Measurements from ENCODE around the gene TXN2.
"Not testable (repeated sequence)": the region's sequence is repeated elsewhere in the genome, so short reads cannot be mapped to it uniquely, and the experiment has no call there.

Gene TXN2

GRCh38 chr22:36433318-36434231, 47.9 kb downstream of the TXN2 start:
- Histone ChIP-seq H3K27me3 (ENCODE audit: control insufficient read depth, insufficient read depth, low read length) (no peaks in the 10 kb centered on the region), H3K4me1 (ENCODE audit: control insufficient read depth, insufficient read depth, low read length) (peaks cover 25% of the 10 kb centered on the region), H3K4me2 (ENCODE audit: low read length) (peak overlapping the region; percentile 31), H3K4me3 (ENCODE audit: low read length) (no peak overlapping the region), H3K9me3 (replicated peaks; ENCODE audit: low read length) (no peaks in the 10 kb centered on the region), H3K9ac (ENCODE audit: low read depth, low read length) (no peak overlapping the region), H3K36me3 (ENCODE audit: insufficient read depth, low read length) (no peaks in the 10 kb centered on the region)

- Histone ChIP-seq H3K4me1 (ENCODE audit: control insufficient read depth, insufficient read depth, low read length) (peaks cover 23% of the 10 kb centered on the region), H3K9ac (ENCODE audit: low read depth, low read length) (no peak overlapping the region), H3K36me3 (ENCODE audit: insufficient read depth, low read length) (no peaks in the 10 kb centered on the region), H3K4me2 (ENCODE audit: low read length) (peak overlapping the region; percentile 31), H3K9me3 (replicated peaks; ENCODE audit: low read length) (no peaks in the 10 kb centered on the region), H3K4me3 (ENCODE audit: low read length) (no peak overlapping the region), H3K27me3 (ENCODE audit: control insufficient read depth, insufficient read depth, low read length) (no peaks in the 10 kb centered on the region)
Measured at GRCh38 chr22:36432592-36433317, 48.7 kb downstream of the TXN2 start.

- peaks cover 23% of the 10 kb centered on the region for H3K4me1 ChIP-seq (ENCODE audit: control insufficient read depth, insufficient read depth, low read length)
- no peaks in the 10 kb centered on the region for H3K27me3 ChIP-seq (ENCODE audit: control insufficient read depth, insufficient read depth, low read length)
- no peak overlapping the region for H3K9ac ChIP-seq (ENCODE audit: low read depth, low read length)
- H3K4me3 ChIP-seq (ENCODE audit: low read length), result no peak overlapping the region
- no peaks in the 10 kb centered on the region for H3K9me3 ChIP-seq (replicated peaks; ENCODE audit: low read length)
- H3K4me2 ChIP-seq (ENCODE audit: low read length), result no peak overlapping the region
- no peaks in the 10 kb centered on the region for H3K36me3 ChIP-seq (ENCODE audit: insufficient read depth, low read length)
Measured at GRCh38 chr22:36431977-36432376, 49.5 kb downstream of the TXN2 start.

GRCh38 chr22:36430863-36431262, 50.6 kb downstream of the TXN2 start:
- no peak overlapping the region for H3K4me3 ChIP-seq (ENCODE audit: low read length)
- no peak overlapping the region for H3K4me2 ChIP-seq (ENCODE audit: low read length)
- no peaks in the 10 kb centered on the region for H3K27me3 ChIP-seq (ENCODE audit: control insufficient read depth, insufficient read depth, low read length)
- no peaks in the 10 kb centered on the region for H3K36me3 ChIP-seq (ENCODE audit: insufficient read depth, low read length)
- no peaks in the 10 kb centered on the region for H3K9me3 ChIP-seq (replicated peaks; ENCODE audit: low read length)
- H3K4me1 ChIP-seq (ENCODE audit: control insufficient read depth, insufficient read depth, low read length), result peaks cover 30% of the 10 kb centered on the region
- H3K9ac ChIP-seq (ENCODE audit: low read depth, low read length), result no peak overlapping the region

- not testable (repeated sequence) for H3K4me2 ChIP-seq (ENCODE audit: low read length); H3K36me3 ChIP-seq (ENCODE audit: insufficient read depth, low read length)
Measured at GRCh38 chr22:36427952-36428351, 53.5 kb downstream of the TXN2 start.

GRCh38 chr22:36425977-36426523, 55.4 kb downstream of the TXN2 start:
- Histone ChIP-seq H3K9ac (ENCODE audit: low read depth, low read length) (no peak overlapping the region), H3K4me2 (ENCODE audit: low read length) (no peak overlapping the region), H3K27me3 (ENCODE audit: control insufficient read depth, insufficient read depth, low read length) (no peaks in the 10 kb centered on the region), H3K36me3 (ENCODE audit: insufficient read depth, low read length) (no peaks in the 10 kb centered on the region), H3K9me3 (replicated peaks; ENCODE audit: low read length) (no peaks in the 10 kb centered on the region), H3K4me1 (ENCODE audit: control insufficient read depth, insufficient read depth, low read length) (peaks cover 14% of the 10 kb centered on the region), H3K4me3 (ENCODE audit: low read length) (no peak overlapping the region)

More at GRCh38 chr22:36427952-36428351, 53.5 kb downstream of the TXN2 start:
- not testable (repeated sequence) for H3K9ac ChIP-seq (ENCODE audit: low read depth, low read length); H3K9me3 ChIP-seq (replicated peaks; ENCODE audit: low read length); H3K27me3 ChIP-seq (ENCODE audit: control insufficient read depth, insufficient read depth, low read length); H3K4me3 ChIP-seq (ENCODE audit: low read length)
- H3K4me1 ChIP-seq (ENCODE audit: control insufficient read depth, insufficient read depth, low read length), result peaks cover 23% of the 10 kb centered on the region

GRCh38 chr22:36424901-36425579, 56.4 kb downstream of the TXN2 start:
- no peaks in the 10 kb centered on the region for H3K27me3 ChIP-seq (ENCODE audit: control insufficient read depth, insufficient read depth, low read length)
- H3K4me3 ChIP-seq (ENCODE audit: low read length), result no peak overlapping the region
- H3K4me1 ChIP-seq (ENCODE audit: control insufficient read depth, insufficient read depth, low read length), result peaks cover 12% of the 10 kb centered on the region
- H3K36me3 ChIP-seq (ENCODE audit: insufficient read depth, low read length), result no peaks in the 10 kb centered on the region
- no peaks in the 10 kb centered on the region for H3K9me3 ChIP-seq (replicated peaks; ENCODE audit: low read length)
- no peak overlapping the region for H3K9ac ChIP-seq (ENCODE audit: low read depth, low read length)
- H3K4me2 ChIP-seq (ENCODE audit: low read length), result no peak overlapping the region

- H3K4me1 ChIP-seq (ENCODE audit: control insufficient read depth, insufficient read depth, low read length), result peaks cover 15% of the 10 kb centered on the region
- not testable (repeated sequence) for H3K27me3 ChIP-seq (ENCODE audit: control insufficient read depth, insufficient read depth, low read length); H3K4me2 ChIP-seq (ENCODE audit: low read length); H3K9ac ChIP-seq (ENCODE audit: low read depth, low read length); H3K36me3 ChIP-seq (ENCODE audit: insufficient read depth, low read length); H3K9me3 ChIP-seq (replicated peaks; ENCODE audit: low read length); H3K4me3 ChIP-seq (ENCODE audit: low read length)
Measured at GRCh38 chr22:36424466-36424865, 57.0 kb downstream of the TXN2 start.

- no peak overlapping the region for H3K4me2 ChIP-seq (ENCODE audit: low read length)
- H3K9ac ChIP-seq (ENCODE audit: low read depth, low read length), result no peak overlapping the region
- no peak overlapping the region for H3K4me3 ChIP-seq (ENCODE audit: low read length)
- H3K9me3 ChIP-seq (replicated peaks; ENCODE audit: low read length), result no peaks in the 10 kb centered on the region
- H3K4me1 ChIP-seq (ENCODE audit: control insufficient read depth, insufficient read depth, low read length), result peaks cover 22% of the 10 kb centered on the region
- no peaks in the 10 kb centered on the region for H3K36me3 ChIP-seq (ENCODE audit: insufficient read depth, low read length)
- no peaks in the 10 kb centered on the region for H3K27me3 ChIP-seq (ENCODE audit: control insufficient read depth, insufficient read depth, low read length)
Measured at GRCh38 chr22:36423461-36424404, 57.7 kb downstream of the TXN2 start.

GRCh38 chr22:36422287-36423014, 59.0 kb downstream of the TXN2 start:
- no peak overlapping the region for H3K4me2 ChIP-seq (ENCODE audit: low read length)
- H3K4me3 ChIP-seq (ENCODE audit: low read length), result no peak overlapping the region
- no peaks in the 10 kb centered on the region for H3K36me3 ChIP-seq (ENCODE audit: insufficient read depth, low read length)
- no peak overlapping the region for H3K9ac ChIP-seq (ENCODE audit: low read depth, low read length)
- H3K27me3 ChIP-seq (ENCODE audit: control insufficient read depth, insufficient read depth, low read length), result no peaks in the 10 kb centered on the region
- peaks cover 23% of the 10 kb centered on the region for H3K4me1 ChIP-seq (ENCODE audit: control insufficient read depth, insufficient read depth, low read length)
- H3K9me3 ChIP-seq (replicated peaks; ENCODE audit: low read length), result no peaks in the 10 kb centered on the region
